Kasumi-1 (cell line): ENCODE results near the gene BANK1.

ENCODE experiments used
- DNase-seq, 2 experiments: peaks; one replicate each; lab custom pipeline; 2025; lab: John Stamatoyannopoulos, UW

The BANK1 gene

DNA sequence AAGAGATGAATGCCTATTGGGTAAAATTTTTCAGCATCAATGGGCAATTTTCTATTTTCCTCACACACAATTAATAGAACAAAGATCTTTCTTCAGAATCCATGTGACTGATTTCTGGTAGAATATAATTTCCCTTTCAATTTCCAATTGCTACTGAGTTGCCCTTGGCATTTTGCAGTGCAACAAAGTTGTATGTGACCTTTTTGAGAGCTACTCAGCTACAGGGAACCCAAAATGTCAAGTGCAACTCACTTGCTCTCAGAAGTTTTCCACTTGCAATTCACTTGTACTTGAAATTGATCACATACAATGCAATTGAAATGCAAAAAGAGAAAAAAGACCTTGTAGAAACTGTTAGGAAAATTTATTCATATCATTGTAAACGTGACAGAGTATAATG, 245.5 kb downstream of the BANK1 start:
- no peak for DNase-seq

DNA sequence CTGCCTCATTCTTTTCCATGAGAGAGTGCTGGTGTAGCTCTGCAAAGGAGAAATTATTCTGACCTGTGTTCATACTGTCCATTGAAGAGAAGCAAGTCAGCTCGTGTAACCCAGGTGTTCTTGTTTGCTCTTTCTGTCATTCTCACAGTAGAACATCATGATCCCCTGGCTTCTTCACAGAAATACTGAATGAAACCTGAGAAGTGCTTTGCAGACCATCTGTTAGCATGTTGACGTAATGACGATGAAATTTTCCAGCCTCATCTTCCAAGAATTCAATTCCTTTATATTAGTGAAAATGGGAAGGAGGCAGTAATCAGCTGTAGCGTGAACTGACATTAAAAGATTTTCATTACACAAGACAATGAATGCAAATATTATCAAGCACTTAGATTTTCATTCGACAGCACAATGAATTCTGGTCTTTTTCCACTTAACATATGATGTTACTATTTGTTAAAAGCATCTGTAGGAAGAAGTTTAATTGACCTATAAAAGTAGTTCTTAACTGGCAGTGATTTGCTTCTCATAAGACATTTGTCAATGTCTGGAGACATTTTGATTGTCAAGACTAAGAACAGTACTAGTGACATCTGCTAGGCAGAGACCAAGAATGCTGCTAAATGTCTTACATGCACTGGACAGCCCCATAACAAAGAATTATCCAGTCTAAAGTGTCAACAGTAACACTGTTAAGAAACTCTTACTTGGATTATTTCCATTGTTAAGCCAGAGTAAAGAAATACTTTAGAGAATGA, 246.3 kb downstream of the BANK1 start:
- no peak for DNase-seq

DNA sequence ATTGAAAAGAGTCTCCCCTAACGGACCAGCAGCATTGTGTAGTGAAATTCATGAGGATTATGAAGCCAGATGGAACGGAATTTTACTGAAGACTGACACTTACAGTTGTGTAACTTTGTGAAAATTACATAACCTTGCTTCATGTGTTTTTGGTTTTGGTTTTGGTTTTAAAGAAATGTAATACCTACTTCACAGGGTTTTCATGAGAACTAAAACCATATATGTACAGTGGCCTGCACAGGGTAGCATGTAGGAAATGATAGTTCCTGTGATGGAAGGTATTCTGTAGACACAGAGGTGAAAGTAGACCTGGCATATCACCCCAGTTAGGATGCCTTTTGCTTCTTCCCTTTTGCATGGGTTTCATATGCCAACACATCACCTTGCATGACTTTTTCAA, 247.0 kb downstream of the BANK1 start:
- no peak for DNase-seq

DNA sequence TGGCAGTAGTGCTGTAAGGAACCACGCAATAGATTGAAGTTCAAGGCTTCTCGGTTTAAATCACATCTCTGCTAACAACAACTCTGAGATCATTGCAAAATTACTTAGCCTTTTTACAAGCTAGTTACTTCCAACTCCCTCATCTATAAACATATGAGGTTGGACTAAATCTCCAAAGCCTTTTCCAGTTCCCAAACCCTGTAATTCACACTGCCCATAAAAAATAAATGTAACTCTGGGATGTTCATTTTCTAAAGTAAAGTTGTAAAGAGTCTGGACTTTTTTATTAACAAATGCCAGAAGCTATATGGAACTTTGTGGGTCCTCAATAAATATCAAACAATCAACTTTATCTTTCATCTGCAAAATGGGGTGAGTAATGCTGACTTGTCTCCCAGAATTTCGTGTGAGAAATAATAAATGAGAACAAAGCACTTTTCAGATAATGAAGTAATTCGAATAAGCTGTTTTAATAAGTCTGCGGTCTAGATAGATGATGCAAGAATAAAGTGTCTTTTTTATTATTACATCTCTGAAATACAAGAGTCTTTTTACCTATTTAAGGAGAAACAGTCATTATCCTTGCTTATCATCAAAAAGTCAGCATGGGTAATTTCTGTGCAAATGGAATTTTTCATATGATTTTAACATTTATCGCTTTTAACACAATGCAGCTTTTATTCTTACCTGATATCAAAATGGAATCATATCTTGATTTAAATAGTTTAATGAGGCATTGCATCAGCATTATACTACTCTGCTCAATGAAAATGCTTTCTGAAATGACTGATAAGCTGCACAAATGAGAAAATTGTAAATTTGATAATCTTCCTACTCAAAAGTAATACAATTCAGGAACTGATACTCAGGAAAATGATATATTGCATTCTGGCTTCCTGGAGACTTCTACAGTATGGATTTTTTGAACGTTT, 252.6 kb downstream of the BANK1 start:
- DNase-seq = no peak

DNA sequence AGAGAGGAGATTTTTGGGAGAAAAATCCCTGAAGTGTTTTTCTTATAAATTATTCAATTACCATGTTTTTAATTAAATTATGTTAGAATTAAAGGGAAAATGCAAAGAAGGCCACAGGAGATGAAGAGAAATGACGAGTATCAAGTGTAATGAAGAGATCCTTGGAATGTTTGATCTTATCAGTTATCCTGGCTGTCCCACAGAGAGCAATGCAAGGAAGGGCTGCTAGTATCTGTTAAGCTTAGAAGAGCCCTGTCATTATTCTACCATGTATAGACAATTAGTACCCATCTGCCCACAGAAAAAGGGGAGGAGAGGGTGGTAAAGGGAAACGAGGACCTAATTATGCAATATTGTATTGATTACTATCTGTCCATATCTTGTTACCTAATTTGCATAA, 257.1 kb downstream of the BANK1 start:
- no peak for DNase-seq

DNA sequence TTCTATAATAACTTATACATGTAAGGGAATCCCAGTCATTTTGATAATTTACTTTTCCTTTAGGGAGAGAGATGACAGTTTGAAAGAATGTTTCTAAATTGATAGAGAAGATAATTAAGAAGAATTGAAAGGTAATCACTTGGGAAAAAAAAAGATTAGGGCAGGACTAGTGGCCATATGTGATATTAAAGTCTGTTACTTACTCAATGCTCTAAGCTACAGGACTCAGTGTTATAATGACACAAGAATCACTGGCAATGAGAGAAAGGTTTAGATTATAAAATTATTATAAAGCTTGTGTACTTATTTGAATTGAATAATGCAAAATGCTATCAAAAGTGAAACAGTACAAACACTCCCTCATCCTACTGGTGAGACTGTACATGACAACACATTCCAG, 265.3 kb downstream of the BANK1 start:
- peak; percentile 1 to 24 for DNase-seq

DNA sequence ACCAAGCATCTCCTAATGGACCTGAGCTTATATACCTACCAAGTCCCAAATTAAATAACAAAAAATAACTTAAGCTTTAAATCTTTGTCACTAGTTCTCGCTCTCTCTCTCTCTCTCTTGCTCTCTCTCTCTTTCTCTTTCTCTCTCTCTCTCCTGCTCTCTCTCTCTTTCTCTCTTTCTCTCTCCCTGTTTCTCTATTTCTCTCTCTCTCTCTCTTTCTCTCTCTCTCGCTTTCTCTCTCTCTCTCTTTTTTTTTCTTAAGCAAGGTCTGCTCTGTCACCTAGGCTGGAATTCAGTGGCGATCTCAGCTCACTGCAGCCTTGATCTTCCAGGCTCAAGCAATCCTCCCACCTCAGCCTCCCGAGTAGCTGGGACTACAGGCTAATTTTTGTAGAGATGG, 266.6 kb downstream of the BANK1 start:
- DNase-seq = no peak

DNA sequence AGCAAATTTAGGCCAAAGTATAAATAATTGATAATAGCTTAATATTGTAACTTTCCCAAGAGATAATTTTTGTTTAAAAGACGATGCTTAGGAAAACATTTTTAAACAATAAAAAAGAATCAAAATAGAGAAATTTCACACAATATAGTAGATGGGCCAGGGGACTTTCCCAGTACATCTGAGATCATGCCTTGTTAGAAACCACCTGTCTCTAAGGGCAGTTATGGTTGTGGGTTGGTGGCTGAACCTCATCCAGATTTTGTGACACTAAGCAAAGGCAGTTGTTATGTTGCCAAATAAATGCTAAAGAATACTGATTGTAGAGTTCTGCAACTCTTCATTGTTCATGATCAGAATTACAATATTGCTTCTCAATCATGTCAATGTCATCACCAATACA, 270.6 kb downstream of the BANK1 start:
- DNase-seq = no peak

DNA sequence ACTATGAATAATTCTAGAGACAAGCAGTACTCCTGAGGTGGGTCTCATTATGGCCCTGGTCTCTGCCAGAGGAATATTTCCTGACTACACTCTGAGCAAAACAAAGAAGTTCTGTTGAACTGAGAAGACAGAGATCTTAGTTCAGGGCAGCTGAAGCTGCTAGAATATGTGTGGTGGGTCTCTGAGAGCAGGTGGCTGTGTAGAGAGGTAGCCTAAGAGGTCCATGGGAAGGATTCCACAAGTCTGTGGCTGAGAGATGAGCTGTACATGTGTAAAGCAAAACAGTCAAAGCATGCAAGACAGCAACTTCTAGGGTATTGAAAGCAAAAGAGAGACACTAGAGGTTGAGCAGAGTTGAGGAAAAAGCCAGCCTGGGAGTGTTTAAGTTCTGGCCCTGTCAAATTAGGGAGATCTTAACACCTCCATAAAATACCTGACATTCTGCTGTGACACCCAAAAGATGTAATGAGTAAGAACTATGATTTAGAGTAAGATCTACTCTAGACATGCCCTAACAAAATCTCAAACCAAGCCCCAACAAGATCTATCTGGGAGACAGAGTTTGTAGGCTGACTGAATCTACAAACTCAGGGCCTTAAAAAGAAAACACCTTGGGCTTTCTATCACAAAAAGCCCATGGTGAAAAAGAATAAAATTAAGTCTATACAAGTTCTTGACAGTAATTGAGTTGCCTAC, 274.4 kb downstream of the BANK1 start:
- no peak for DNase-seq

DNA sequence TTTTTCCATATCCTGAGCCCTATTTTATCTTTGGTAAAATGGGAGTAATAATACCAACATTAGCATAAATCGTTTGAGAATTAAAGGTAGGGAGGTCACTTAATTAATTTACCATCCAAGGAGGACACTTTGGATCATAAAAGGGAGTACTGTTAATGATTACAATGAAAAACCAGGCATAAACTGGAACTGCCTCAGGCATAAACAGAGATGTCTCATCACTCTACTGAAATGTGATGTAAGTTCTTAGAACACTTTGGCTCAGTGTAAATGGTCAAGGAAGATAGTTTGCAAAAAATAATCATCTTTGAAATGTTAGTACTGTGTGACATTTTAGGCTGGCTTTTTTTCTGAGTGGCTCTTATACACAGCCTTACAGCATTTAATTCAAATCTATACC, 286.1 kb downstream of the BANK1 start:
- no peak for DNase-seq

DNA sequence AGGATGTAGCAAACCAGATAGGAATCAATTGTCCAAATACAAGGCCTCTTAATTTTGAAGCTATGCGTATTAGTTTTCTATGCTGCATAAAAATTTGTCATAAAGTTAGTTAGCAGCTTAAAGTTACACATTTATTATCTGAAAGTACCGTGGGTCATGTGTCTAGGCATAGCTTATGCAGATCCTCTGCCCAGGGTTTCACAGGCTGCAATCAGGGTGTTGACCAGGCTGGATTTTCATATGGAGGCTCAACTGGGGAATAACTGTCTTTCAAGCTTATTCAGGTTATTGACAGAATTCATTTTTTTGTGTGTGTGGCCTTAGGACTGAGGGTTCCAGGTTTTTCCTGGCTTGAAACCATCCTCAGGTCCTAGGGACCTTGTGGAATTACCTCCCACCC, 289.7 kb downstream of the BANK1 start:
- DNase-seq = no peak

DNA sequence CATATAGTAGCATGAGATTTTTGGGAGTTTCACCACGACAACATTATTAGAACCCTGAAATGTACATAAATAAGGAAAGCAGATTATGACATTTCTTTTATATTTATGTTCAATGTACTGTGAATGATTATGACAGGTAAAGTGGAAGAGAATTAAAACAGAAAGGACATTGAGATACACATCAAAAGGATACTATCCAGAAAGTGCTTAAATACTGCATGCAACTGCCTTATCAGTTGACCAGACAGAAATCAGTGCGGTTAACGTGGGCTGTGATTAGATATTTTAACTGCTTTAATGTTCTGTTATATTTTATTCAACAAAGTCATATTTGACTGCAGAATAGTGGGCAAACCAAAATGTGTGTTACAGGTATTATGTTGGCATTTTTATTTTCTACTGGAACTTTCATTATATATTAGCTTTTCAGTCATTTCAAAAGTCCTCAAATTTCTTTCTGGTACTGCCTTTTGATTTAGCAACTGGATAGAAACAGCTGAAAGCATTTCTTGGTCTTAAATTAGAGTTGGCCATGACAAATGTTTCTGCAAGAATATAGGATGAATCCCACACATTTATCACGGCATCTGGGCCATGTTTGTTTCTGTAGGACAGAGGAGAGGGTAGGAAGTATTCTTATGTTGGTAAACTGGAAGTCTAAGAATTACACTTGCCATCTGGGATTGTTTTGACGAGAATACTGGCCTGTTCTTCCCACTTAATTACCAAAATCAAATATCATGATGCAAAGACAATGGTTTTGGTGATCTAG, 299.5 kb downstream of the BANK1 start:
- DNase-seq = no peak

DNA sequence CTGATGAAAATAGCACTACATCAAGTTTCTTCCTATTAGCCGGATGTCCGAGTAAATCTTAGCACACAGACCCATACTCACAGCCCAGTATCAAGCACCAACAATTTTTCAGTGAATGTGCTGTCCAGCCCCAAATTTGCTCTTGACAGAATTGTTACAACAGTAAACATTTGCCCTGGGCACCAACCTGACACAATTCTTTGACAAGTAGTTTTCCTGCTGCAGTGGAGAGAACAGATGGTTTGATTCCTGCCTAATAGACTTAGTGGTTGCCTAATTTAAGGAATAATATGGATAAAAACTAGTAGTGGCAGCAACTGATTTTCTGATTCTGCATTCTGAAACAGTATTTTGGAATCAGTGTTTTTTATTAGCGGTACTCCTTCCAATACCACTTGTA, 301.1 kb downstream of the BANK1 start:
- DNase-seq = no peak

DNA sequence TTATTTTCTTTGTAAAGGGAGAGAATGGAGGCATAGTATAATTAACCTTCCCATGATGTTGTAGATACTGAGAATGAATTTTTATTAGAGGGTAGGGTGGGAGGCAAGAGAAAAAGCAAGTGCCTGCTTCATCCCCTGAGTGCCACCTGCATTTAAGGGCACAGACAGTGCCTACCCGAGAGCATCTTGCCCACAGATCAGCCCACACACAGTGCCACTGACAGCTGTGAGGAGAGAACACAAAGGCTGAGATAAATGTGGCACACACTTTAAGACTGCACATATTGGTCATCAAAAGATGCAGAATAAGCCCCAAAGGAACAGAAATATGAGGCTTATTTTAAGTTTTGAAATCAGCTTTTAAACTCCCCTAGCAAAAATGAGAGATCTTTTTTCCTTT, 304.0 kb downstream of the BANK1 start:
- DNase-seq = no peak

DNA sequence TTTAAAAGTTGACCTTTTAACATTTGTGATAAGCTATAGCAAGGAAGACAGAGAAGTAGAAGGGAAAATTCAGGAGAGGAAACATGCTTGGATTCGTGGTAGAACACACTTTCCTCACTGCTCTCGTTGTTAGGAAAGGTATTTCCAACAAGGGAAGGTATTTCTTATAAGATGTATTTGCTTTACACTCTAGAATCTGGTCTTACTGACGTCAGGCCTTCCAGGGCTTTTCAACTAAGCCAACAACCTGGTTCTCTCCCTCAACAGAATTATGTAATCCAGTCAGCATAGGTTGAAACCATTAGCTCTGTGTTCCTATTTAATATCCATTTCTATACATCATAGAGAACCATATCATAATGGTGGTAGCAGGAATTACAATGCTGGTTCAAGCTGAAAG, 312.8 kb downstream of the BANK1 start:
- no peak for DNase-seq

DNA sequence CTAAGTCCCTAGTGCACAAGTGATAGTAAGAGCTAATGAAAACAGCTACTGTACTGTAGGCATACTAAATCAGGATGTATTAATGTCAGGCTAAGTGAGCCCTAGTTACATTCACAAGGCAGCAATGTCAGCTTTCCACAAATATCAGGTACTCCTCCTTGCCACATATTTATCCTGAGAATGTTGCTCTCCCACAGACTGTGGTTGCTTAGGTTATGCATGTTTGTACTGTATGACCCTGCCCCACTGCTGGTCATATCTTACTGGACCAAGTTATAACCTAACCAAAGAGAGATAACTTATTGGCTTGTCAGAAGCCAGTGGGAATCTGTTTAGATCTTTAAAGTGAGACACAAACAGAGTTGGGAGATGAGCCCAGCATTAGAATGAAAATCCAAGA, 313.7 kb downstream of the BANK1 start:
- no peak for DNase-seq

DNA sequence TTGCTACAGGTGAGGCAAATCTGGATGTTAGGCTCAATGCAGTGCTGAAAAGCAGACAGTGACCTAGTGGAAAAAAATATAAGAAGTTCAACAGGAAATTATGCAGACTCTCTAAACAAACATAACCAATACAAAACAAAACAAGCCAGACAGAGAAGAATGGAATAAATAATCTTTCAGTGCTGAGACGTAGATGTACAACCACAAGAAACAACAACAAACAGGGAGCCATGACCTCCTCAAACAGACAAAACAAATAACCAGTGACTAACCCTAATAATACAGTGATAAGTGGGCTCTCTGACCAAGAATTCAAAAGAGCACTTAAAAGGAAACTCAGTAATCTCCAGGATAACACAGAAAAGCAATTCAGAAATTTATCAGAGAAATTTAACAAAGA, 315.5 kb downstream of the BANK1 start:
- no peak for DNase-seq

DNA sequence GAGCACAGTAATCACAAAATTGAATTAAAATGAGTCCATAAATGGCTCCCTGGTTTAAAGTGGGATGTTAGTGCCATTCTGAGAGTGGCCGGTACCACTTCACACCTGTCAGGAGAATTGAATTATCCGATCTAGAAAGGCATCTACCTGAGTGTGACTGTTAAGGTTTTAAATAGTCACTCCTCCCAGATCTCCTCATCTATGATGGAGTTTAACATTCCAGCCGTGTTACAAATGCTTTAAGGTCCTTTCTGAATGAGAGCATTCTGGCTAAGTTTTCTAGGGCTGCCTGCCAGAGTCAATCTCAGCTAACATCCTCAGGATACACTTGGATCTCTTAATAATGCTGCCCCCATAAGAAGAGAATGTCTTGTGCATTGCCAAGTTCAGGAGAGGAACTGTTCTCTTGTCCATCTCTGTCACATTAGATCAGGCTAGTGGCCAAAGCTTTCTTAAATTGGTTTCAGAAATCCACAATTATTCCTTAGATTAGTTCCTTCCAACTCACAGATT, 323.6 kb downstream of the BANK1 start:
- no peak for DNase-seq

DNA sequence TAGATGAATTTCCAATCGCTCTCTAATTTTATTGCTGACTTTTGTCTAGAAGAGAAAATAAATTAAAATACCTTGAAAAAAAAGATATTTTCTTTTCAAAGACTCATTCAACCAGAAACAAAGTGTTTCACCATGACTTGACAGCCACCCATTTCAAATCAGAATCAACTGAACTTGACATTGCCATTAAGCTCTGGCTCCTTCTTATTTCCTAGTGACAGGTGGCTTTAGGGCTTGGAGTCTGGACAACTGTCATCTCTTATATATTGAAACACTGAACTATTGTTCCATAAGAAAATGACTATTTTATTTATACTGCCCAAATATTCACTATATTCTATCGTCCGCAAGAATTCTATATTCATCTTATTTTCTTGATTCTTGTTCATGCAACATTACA, 325.6 kb downstream of the BANK1 start:
- DNase-seq = no peak

DNA sequence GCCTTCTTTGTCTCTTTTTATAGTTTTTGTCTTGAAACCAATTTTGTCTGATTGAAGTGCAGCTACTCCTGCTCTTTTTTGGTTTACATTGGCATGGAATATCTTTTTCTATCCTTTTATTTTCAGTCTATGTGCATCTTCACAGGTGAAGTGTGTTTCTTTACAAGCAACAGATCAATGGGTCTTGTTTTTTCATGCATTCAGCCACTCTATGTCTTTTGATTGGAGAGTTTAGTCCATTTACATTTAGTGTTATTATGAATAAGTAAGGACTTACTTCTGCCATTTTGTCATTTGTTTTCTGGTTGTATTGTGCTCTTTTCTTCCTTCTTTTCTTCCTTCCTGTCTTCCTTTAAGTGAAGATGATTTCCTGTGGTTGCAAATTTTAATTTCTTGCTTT, 330.3 kb downstream of the BANK1 start:
- DNase-seq = no peak
